ENCODE data around the gene MYRIP.

The MYRIP gene

DNA sequence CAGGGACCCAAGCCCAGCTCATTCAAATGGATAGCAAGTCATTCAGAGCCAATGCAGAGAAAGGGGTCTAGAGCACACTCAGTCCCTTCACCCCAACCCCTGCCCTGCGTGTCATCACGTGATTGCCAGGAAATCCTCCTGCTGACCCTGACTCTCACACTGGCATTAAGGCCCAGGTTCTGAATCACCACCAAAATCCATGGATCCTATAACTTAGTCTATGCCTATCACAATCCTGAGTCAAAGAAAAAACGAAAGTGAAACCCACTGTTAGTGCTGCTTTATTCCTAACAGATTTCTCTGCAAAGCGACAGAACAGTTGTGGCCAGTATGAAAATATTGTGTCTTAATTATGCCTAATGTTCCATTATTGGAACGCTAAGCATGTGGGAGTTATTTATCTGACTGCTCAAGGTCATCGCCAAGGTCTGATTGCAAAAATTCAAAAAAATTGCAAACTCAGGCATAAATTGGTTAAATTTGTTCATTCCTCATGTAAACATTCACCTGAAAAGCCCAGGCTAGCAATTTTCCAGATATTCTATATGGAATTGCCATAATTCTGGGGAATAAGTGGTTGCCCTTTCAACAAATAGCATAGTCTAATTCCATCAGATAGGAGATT is 391.4 kb downstream of the MYRIP start:
- TF ChIP-seq, protein P1, sequence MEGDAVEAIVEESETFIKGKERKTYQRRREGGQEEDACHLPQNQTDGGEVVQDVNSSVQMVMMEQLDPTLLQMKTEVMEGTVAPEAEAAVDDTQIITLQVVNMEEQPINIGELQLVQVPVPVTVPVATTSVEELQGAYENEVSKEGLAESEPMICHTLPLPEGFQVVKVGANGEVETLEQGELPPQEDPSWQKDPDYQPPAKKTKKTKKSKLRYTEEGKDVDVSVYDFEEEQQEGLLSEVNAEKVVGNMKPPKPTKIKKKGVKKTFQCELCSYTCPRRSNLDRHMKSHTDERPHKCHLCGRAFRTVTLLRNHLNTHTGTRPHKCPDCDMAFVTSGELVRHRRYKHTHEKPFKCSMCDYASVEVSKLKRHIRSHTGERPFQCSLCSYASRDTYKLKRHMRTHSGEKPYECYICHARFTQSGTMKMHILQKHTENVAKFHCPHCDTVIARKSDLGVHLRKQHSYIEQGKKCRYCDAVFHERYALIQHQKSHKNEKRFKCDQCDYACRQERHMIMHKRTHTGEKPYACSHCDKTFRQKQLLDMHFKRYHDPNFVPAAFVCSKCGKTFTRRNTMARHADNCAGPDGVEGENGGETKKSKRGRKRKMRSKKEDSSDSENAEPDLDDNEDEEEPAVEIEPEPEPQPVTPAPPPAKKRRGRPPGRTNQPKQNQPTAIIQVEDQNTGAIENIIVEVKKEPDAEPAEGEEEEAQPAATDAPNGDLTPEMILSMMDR (IDR thresholded peaks at IDR 0.05; ENCODE audit: poor library complexity, severe bottlenecking), result no peak
- no peak for DNase-seq (ENCODE audit: low spot score)

DNA sequence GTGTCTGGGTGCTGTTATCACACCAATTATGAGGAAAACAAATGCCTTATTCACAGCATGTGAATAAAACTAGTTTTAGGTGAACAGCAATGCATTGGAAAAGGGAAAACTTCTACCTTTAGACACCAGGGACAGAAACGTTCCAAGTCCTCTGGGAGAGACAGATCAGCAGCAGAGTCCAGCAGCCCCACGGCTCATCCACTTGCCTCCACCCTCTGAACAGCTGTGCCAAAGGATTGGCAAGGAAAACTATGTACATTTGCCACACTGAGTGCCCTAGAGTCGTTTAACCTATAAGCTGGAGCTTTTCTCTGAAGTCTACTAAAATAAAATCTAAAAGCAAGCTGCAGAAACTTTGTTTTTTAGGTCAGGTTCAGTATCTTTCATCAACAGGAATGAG is 392.4 kb downstream of the MYRIP start:
- TF ChIP-seq, protein P1 (IDR thresholded peaks at IDR 0.05; ENCODE audit: poor library complexity, severe bottlenecking), result no peak
- H3K9me3 ChIP-seq (ENCODE audit: severe bottlenecking), result no peaks in the 10 kb centered on the region
- no peaks in the 10 kb centered on the region for H3K36me3 ChIP-seq (ENCODE audit: low read depth)
- no peak overlapping the region for H3K27ac ChIP-seq (ENCODE audit: poor library complexity, severe bottlenecking)
- ATAC-seq (ENCODE audit: low read depth), result no peak
- peaks cover 2% of the 10 kb centered on the region for H3K27me3 ChIP-seq (ENCODE audit: insufficient read depth, poor library complexity, severe bottlenecking)
- H3K4me3 ChIP-seq (ENCODE audit: severe bottlenecking), result no peak overlapping the region
- no peaks in the 10 kb centered on the region for H3K4me1 ChIP-seq (ENCODE audit: insufficient read depth, poor library complexity, severe bottlenecking)
- DNase-seq (ENCODE audit: low spot score), result no peak

More for the DNA sequence above, 391.4 kb downstream of the MYRIP start:
- no peaks in the 10 kb centered on the region for H3K9me3 ChIP-seq (ENCODE audit: severe bottlenecking)
- no peak overlapping the region for H3K4me3 ChIP-seq (ENCODE audit: severe bottlenecking)
- ATAC-seq (ENCODE audit: low read depth), result no peak
- peaks cover 12% of the 10 kb centered on the region for H3K27me3 ChIP-seq (ENCODE audit: insufficient read depth, poor library complexity, severe bottlenecking)
- H3K27ac ChIP-seq (ENCODE audit: poor library complexity, severe bottlenecking), result no peak overlapping the region
- H3K36me3 ChIP-seq (ENCODE audit: low read depth), result no peaks in the 10 kb centered on the region
- no peaks in the 10 kb centered on the region for H3K4me1 ChIP-seq (ENCODE audit: insufficient read depth, poor library complexity, severe bottlenecking)

DNA sequence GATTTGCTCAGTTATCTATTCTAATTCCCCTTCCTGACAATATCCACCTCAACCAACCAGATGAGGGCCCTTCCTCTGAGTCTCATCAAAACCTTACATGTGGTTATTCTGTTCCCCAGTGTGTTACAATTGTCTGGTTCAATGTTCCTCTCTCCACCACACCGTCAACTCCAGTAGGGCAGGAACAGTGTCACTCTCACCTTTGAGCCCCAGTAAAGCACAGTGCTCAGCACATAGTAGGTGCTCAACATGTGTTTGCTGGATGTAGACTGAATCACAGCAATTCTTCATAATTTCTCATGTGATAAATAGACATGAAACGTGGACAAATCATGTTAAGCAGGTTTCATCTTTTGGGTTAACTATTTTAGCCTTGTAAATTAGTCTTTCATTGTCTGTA is 397.1 kb downstream of the MYRIP start:
- Histone ChIP-seq H3K36me3 (ENCODE audit: low read depth) (no peaks in the 10 kb centered on the region), H3K4me3 (ENCODE audit: severe bottlenecking) (no peak overlapping the region), H3K27ac (ENCODE audit: poor library complexity, severe bottlenecking) (no peak overlapping the region), H3K27me3 (ENCODE audit: insufficient read depth, poor library complexity, severe bottlenecking) (no peaks in the 10 kb centered on the region), H3K9me3 (ENCODE audit: severe bottlenecking) (no peaks in the 10 kb centered on the region), H3K4me1 (ENCODE audit: insufficient read depth, poor library complexity, severe bottlenecking) (peaks cover 4% of the 10 kb centered on the region)
- ATAC-seq (ENCODE audit: low read depth) (no peak), DNase-seq (ENCODE audit: low spot score) (no peak)
- TF ChIP-seq, protein P1 (IDR thresholded peaks at IDR 0.05; ENCODE audit: poor library complexity, severe bottlenecking), result no peak

DNA sequence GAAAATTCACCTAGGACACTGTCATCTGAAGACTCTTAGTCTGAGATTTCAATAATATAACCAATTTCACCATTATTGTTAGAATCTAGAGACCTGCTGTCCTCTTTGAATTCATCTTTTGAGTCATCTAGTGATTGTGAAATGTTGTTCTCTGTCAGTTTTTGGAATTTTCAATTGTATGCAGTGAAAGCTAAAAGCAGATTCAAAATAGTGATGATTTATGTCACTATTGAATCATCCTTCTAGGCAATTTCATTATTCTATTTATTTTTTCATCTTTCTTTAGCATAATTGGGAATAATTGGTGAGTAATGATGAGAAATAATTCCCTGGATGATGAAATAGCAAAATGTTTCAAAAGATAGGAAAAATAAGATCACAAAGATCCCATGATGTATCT is 398.4 kb downstream of the MYRIP start:
- no peaks in the 10 kb centered on the region for H3K27me3 ChIP-seq (ENCODE audit: insufficient read depth, poor library complexity, severe bottlenecking)
- TF ChIP-seq, protein P1 (IDR thresholded peaks at IDR 0.05; ENCODE audit: poor library complexity, severe bottlenecking), result no peak
- no peak for ATAC-seq (ENCODE audit: low read depth)

DNA sequence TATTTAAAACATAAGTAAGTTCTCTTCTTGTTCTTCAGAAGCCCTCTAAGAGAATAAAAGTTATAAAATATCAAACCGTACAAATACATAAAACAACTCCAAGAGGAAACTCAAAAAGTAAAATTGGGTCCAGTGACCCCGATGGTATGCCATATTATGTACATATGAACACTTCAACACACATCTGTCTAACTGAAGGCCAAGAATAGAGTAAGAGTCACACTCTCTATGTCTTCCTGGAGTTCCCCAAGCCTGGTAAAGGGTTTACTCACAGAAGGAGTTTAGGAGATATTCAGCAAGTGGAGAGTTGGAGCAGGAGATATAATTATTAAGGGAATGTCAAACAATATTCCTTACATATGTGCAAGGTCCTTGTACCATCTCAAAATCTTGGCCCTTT is 398.8 kb downstream of the MYRIP start:
- no peak for ATAC-seq (ENCODE audit: low read depth)
- DNase-seq (ENCODE audit: low spot score), result no peak
- Histone ChIP-seq H3K4me1 (ENCODE audit: insufficient read depth, poor library complexity, severe bottlenecking) (peaks cover 4% of the 10 kb centered on the region), H3K9me3 (ENCODE audit: severe bottlenecking) (no peaks in the 10 kb centered on the region), H3K4me3 (ENCODE audit: severe bottlenecking) (no peak overlapping the region), H3K27me3 (ENCODE audit: insufficient read depth, poor library complexity, severe bottlenecking) (no peaks in the 10 kb centered on the region), H3K36me3 (ENCODE audit: low read depth) (no peaks in the 10 kb centered on the region), H3K27ac (ENCODE audit: poor library complexity, severe bottlenecking) (no peak overlapping the region)
- TF ChIP-seq, protein P1 (IDR thresholded peaks at IDR 0.05; ENCODE audit: poor library complexity, severe bottlenecking), result no peak

More for the DNA sequence above, 398.4 kb downstream of the MYRIP start:
- H3K27ac ChIP-seq (ENCODE audit: poor library complexity, severe bottlenecking), result no peak overlapping the region
- no peaks in the 10 kb centered on the region for H3K9me3 ChIP-seq (ENCODE audit: severe bottlenecking)
- peaks cover 4% of the 10 kb centered on the region for H3K4me1 ChIP-seq (ENCODE audit: insufficient read depth, poor library complexity, severe bottlenecking)
- no peaks in the 10 kb centered on the region for H3K36me3 ChIP-seq (ENCODE audit: low read depth)
- H3K4me3 ChIP-seq (ENCODE audit: severe bottlenecking), result no peak overlapping the region
- no peak for DNase-seq (ENCODE audit: low spot score)
